HUES64 (cell line): ENCODE measurements around the gene PRPF6.

Experiments
- H3K27ac ChIP-seq: 2 replicates; pipeline ENCODE4 v1.7.0; 2013; ENCODE audit warnings: low read depth, low read length, inconsistent platforms
- H3K27me3 ChIP-seq: 2 replicates; pipeline ENCODE4 v1.6.1; 2013; ENCODE audit warnings: mild to moderate bottlenecking, low read length; ENCODE audit not compliant: insufficient read depth
- H3K36me3 ChIP-seq: 2 replicates; pipeline ENCODE4 v1.6.1; 2013; ENCODE audit warnings: mild to moderate bottlenecking, low read length; ENCODE audit not compliant: insufficient read depth
- H3K4me1 ChIP-seq: 2 replicates; pipeline ENCODE4 v1.6.1; 2013; ENCODE audit warnings: mild to moderate bottlenecking, low read length, moderate library complexity; ENCODE audit not compliant: insufficient read depth
- H3K4me3 ChIP-seq: 2 replicates; pipeline ENCODE4 v1.5.1; 2013; ENCODE audit warnings: mild to moderate bottlenecking, low read length, moderate library complexity
- H3K9ac ChIP-seq: 2 replicates; pipeline ENCODE4 v1.6.1; 2013; ENCODE audit warnings: mild to moderate bottlenecking, low read depth, low read length
- H3K9me3 ChIP-seq: 2 replicates; pipeline ENCODE4 v1.6.1; 2013; ENCODE audit warnings: low read depth, low read length; ENCODE audit not compliant: insufficient read depth
- WGBS: fragments of 150-250, 120-280 bp; methylation state at CpG from one replicate; pipeline ENCODE4 v1.1.7; 2013; ENCODE audit warnings: missing lambda C conversion rate; 5-methylcytosine and 5-hydroxymethylcytosine counted together

Gene PRPF6

DNA sequence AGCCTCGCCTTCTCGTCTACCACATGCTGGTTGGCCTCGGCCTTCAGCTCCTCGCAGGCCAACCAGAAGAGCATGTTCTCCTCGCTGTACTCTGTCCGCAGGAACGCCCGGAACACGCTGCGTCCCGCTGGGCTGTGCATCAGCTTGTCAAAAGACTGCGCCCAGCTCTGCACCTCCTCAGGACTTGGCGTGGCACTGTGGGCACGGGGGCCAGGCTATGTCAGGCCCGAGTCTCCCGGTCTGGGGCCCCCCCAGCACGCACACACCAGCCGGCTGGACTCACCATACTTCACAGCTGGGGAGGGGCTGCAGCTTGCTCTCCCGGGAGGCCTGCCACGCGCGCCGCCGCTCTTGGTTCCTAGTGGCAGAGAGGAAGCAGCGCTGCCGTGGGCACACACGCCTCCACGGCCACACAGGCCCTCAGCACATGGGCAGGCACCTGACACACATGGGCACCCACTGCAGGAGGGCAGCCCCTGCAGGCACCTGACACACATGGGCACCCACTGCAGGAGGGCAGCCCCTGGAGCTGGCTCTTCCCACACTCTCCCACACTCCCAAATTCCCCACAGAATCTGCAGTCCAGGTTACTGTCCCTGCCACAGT lies 93.4 kb downstream of the PRPF6 start:
- WGBS = 95% methylated on average over 28 of the region's 28 CpGs
- Histone ChIP-seq H3K27me3 (no peaks in the 10 kb centered on the region), H3K9me3 (no peaks in the 10 kb centered on the region), H3K9ac (no peak overlapping the region), H3K27ac (no peak overlapping the region), H3K36me3 (peaks cover 7% of the 10 kb centered on the region), H3K4me3 (no peak overlapping the region), H3K4me1 (peaks cover 13% of the 10 kb centered on the region; the same call in 1 of the 2 replicates)

- no peak overlapping the region for H3K4me3 ChIP-seq
- H3K9ac ChIP-seq = no peak overlapping the region
- H3K4me1 ChIP-seq = peaks cover 13% of the 10 kb centered on the region; the same call in 1 of the 2 replicates
- 93% methylated on average over 8 of the region's 8 CpGs for WGBS
- H3K9me3 ChIP-seq = no peaks in the 10 kb centered on the region
- no peak overlapping the region for H3K27ac ChIP-seq
- peaks cover 7% of the 10 kb centered on the region for H3K36me3 ChIP-seq
- peaks cover under 1% of the 10 kb centered on the region for H3K27me3 ChIP-seq
Observed at GRCh38 chr20:64074963-64075362, 94.0 kb downstream of the PRPF6 start.

DNA sequence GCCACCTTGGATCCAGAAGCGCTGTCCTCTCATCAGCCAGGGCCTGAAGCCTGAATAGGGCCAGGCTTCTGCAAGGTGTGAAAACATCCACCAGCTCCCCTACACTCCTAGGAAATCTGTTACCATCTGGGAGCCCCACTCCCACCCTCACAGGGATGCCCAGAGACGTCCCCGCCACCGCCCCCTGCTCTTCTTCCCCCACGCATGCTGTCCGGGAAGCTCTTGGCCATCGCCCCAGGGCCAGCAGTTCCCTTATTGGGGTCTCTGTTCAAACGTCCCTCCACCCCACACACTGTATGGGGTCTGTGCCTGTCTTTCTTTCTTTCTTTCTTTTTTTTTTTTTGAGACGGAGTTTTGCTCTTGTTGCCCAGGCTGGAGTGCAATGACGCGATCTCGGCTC lies 94.6 kb downstream of the PRPF6 start:
- Histone ChIP-seq H3K4me3 (no peak overlapping the region), H3K9ac (no peak overlapping the region), H3K36me3 (peaks cover 7% of the 10 kb centered on the region), H3K9me3 (no peaks in the 10 kb centered on the region), H3K4me1 (peaks cover 13% of the 10 kb centered on the region; the same call in 1 of the 2 replicates), H3K27ac (no peak overlapping the region), H3K27me3 (peaks cover 6% of the 10 kb centered on the region)
- WGBS = 90% methylated on average over 12 of the region's 12 CpGs

GRCh38 chr20:64076061-64076997 lies 95.4 kb downstream of the PRPF6 start:
- peaks cover 12% of the 10 kb centered on the region for H3K27me3 ChIP-seq
- no peak overlapping the region for H3K27ac ChIP-seq
- H3K9ac ChIP-seq = no peak overlapping the region
- peaks cover 13% of the 10 kb centered on the region; the same call in 1 of the 2 replicates for H3K4me1 ChIP-seq
- no peaks in the 10 kb centered on the region for H3K9me3 ChIP-seq
- H3K36me3 ChIP-seq = peaks cover 7% of the 10 kb centered on the region
- WGBS = 94% methylated on average over 22 of the region's 22 CpGs
- no peak overlapping the region for H3K4me3 ChIP-seq

DNA sequence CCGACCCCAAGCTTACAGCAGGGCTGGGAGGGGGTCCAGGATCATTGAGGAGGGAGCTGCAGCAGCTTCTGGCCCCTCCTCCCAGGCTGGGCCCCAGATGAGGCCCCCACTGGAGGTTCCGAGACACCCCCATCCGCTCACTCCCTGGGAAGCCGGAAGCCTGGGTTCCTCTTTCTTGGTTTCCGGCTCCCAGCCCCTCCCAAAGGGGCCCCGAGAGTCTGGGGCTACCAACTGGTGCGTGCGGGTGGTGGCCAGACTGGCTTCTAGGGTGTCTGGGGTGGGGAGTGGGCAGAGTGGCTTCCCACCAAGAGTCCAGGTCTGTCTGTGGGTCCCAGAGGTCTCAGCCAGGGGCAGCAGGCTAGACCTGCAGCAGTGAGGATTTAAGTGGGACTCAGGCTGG lies 96.2 kb downstream of the PRPF6 start:
- Histone ChIP-seq H3K4me1 (peaks cover 13% of the 10 kb centered on the region; the same call in 1 of the 2 replicates), H3K27ac (no peak overlapping the region), H3K4me3 (no peak overlapping the region), H3K36me3 (peaks cover 7% of the 10 kb centered on the region), H3K9ac (no peak overlapping the region), H3K27me3 (peaks cover 20% of the 10 kb centered on the region), H3K9me3 (no peaks in the 10 kb centered on the region)
- 92% methylated on average over 8 of the region's 8 CpGs for WGBS

DNA sequence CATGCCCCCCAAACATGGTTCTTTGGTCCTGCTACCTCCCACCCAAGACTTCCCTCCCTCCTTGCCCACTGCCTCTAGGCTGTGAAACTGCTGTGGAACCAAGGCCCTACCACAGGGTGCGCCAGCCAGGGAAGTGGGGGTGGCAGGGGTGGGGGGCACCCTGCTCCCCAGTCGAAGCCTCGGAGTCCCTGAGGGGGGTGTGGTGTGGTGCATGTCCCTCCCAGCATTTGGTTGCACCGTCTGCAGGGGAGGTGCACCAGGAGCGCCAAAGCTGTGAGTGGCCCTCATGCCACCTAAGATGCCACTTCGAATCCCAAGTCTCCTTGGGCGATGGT lies 96.6 kb downstream of the PRPF6 start:
- Histone ChIP-seq H3K9me3 (no peaks in the 10 kb centered on the region), H3K27me3 (peaks cover 24% of the 10 kb centered on the region), H3K36me3 (peaks cover 7% of the 10 kb centered on the region), H3K4me3 (no peak overlapping the region), H3K9ac (no peak overlapping the region), H3K27ac (no peak overlapping the region), H3K4me1 (peaks cover 13% of the 10 kb centered on the region; the same call in 1 of the 2 replicates)
- 91% methylated on average over 7 of the region's 7 CpGs for WGBS

DNA sequence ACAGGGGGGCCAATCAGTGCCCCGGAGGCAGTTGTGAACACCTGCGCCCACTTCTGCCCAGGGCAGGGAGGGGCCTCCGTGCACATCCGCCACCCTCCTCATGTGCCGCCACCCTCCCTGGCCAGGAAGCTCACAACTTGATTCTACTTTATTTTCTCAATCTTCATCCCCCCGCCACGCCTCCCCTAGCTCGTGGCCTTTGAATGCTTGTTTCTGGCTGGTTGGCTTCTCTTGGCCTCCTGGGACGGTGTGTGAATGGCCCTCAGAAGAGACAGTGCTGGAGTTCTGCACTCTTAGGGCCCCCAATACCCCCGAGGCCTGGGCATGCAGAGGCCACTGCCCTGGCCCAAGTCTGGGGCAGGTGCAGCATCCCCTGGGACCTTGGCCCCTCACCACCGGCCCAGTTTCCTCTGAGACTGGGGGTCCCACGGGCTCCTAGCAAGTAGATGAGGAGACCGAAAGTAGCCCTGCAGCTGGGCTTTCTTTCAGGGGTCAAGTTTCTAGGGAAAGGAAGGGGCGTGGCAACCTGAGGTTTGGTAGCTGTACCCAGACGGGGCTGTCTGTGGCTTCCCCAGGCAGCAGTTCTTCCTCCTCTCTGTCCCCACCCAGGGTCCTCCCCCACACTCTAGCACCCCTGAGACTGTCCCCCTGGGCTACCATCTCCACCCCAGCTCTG lies 97.1 kb downstream of the PRPF6 start:
- no peak overlapping the region for H3K4me3 ChIP-seq
- no peaks in the 10 kb centered on the region for H3K9me3 ChIP-seq
- H3K27ac ChIP-seq = no peak overlapping the region
- no peak overlapping the region for H3K9ac ChIP-seq
- peaks cover 29% of the 10 kb centered on the region for H3K27me3 ChIP-seq
- H3K36me3 ChIP-seq = peaks cover 7% of the 10 kb centered on the region
- 80% methylated on average over 15 of the region's 15 CpGs for WGBS
- peaks cover 16% of the 10 kb centered on the region for H3K4me1 ChIP-seq

DNA sequence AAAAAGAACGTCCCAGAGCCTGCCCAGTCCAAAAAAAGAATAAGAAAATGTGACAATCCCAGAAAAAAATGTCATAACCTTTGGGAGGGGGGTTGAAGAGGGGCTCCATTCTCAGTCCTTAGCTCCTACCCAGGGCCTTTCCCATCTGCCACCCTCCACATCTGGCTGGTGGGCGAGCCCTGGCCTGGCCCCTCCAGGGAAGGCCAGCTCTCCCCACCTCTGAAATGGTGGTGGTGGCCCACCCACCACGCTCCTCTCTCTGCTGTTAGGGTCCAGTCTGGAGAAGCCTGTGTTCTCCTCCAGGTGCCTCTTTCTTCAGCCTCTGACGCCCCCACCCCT lies 98.0 kb downstream of the PRPF6 start:
- H3K9me3 ChIP-seq = no peaks in the 10 kb centered on the region
- peak overlapping the region; percentile 83 for H3K9ac ChIP-seq
- H3K4me3 ChIP-seq = peak overlapping the region; percentile 73
- WGBS = 51% methylated on average over 3 of the region's 4 CpGs
- H3K27ac ChIP-seq = no peak overlapping the region
- peaks cover 2% of the 10 kb centered on the region for H3K36me3 ChIP-seq
- H3K27me3 ChIP-seq = peaks cover 37% of the 10 kb centered on the region
- peaks cover 17% of the 10 kb centered on the region for H3K4me1 ChIP-seq

DNA sequence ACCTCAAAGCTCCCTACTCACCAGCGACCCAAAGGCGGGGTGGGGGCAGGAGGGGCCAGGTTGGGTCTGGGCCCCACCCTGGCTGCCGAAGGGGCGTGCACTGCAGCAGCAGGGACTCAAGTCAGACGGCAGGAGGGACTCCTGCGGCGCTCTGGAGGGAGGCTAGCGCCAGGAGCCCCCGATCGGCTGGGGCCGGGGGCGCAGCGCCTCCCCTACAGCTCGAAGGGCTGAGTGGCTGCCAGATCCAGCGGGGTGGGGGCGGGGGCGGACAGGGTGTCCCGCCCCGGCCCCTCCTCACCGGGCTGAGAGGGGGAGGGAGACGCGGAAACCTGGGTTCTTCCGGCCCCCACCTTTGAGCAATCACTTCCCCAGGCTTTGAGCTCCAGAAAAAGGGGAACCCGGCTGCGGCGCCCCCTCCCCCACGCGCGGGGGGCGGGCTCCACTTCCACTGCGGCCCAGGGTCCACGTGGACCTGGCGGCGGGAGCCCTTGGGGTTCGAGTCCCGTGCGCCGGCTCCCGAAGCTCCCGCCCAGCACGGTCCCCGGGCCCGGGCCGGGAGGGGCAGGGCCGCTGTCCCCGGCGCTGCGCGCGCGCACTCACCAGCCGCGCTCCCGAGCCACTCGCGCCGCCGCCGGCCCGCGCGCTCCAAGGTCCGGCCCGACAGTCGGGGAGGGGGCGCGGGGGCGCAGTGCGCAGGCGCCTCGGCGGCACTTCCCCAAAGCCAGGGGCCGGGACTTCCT lies 98.5 kb downstream of the PRPF6 start, which contains the start of gene RGS19:
TSS of gene RGS19 (minus strand) at position 246 of the 740 bp plus-strand sequence. CDS start 2,632 bp downstream, outside the sequence.
- Histone ChIP-seq H3K4me1 (peaks cover 17% of the 10 kb centered on the region), H3K9me3 (no peaks in the 10 kb centered on the region), H3K27me3 (peaks cover 42% of the 10 kb centered on the region), H3K9ac (peak within 1 kb of the TSS; percentile 83), H3K36me3 (no peaks in the 10 kb centered on the region), H3K27ac (no peak within 1 kb of the TSS), H3K4me3 (peak within 1 kb of the TSS; percentile 78)
- under 1% methylated on average over 71 of the region's 73 CpGs for WGBS

GRCh38 chr20:64080013-64080812 lies 99.3 kb downstream of the PRPF6 start, which contains the start of gene OPRL1:
TSS of gene OPRL1 (plus strand) at chr20:64080082. CDS start at chr20:64092721, 12,639 bp downstream.
- 10% methylated on average over 62 of the region's 62 CpGs for WGBS
- Histone ChIP-seq H3K27me3 (peaks cover 50% of the 10 kb centered on the region), H3K9me3 (no peaks in the 10 kb centered on the region), H3K4me3 (peak within 1 kb of the TSS; percentile 78), H3K36me3 (no peaks in the 10 kb centered on the region), H3K27ac (no peak within 1 kb of the TSS), H3K4me1 (peaks cover 17% of the 10 kb centered on the region), H3K9ac (peak within 1 kb of the TSS; percentile 83)
